Astrocyte (in vitro differentiated cells and primary cell): Measurements from ENCODE around the gene LRCH4. TPM values are rescaled to one million over a fixed set of nuclear protein-coding genes. Genes with fewer than 3 reads are reported as not detected.

ENCODE experiments used
- DNase-seq: peaks from one replicate; pipeline ENCODE4 v3.0.0-alpha.2; 2010; ENCODE audit warnings: low read depth
- FAIRE-seq: peaks from 2 replicates; lab custom pipeline; 2011; peaks lifted over from hg19 to GRCh38; lab: Jason Lieb, UNC
- H2AFZ ChIP-seq: 2 replicates; pipeline ENCODE4 v1.6.0; 2012; ENCODE audit warnings: low read depth, low read length, inconsistent platforms
- H3K27ac ChIP-seq: 2 replicates; pipeline ENCODE4 v1.5.1; 2011; ENCODE audit warnings: low read depth, low read length, inconsistent platforms
- H3K27me3 ChIP-seq: 2 replicates; pipeline ENCODE4 v1.6.0; 2011; ENCODE audit warnings: low read length, inconsistent platforms; ENCODE audit not compliant: insufficient read depth
- H3K36me3 ChIP-seq: 2 replicates; pipeline ENCODE4 v1.5.1; 2011; ENCODE audit warnings: low read length, inconsistent platforms; ENCODE audit not compliant: insufficient read depth
- H3K4me1 ChIP-seq: 2 replicates; pipeline ENCODE4 v1.5.1; 2011; ENCODE audit warnings: low read length, inconsistent platforms; ENCODE audit not compliant: insufficient read depth
- H3K4me2 ChIP-seq: 2 replicates; pipeline ENCODE4 v1.6.0; 2012; ENCODE audit warnings: low read length, inconsistent platforms
- H3K4me3 ChIP-seq: 2 replicates; pipeline ENCODE4 v1.5.1; 2011; ENCODE audit warnings: low read depth, mild to moderate bottlenecking, low read length, inconsistent platforms; ENCODE audit not compliant: insufficient read depth
- H3K79me2 ChIP-seq: 2 replicates; pipeline ENCODE4 v1.6.0; 2012; ENCODE audit warnings: mild to moderate bottlenecking, low read length, inconsistent platforms; ENCODE audit not compliant: insufficient read depth
- H3K9ac ChIP-seq: 2 replicates; pipeline ENCODE4 v1.6.0; 2012; ENCODE audit warnings: mild to moderate bottlenecking, low read length, inconsistent platforms
- H3K9me3 ChIP-seq: 2 replicates; pipeline ENCODE4 v1.5.1; 2012; ENCODE audit warnings: low read depth, mild to moderate bottlenecking, low read length, inconsistent platforms; ENCODE audit not compliant: insufficient read depth
- H4K20me1 ChIP-seq: 2 replicates; pipeline ENCODE4 v1.6.0; 2012; ENCODE audit warnings: low read length, inconsistent platforms; ENCODE audit not compliant: insufficient read depth
- H3K27ac Mint-ChIP-seq: one replicate; pipeline ENCODE4 v1.8.0; 2021; ENCODE audit warnings: mild to moderate bottlenecking, mixed read lengths; ENCODE audit not compliant: unreplicated experiment
- H3K27me3 Mint-ChIP-seq: one replicate; pipeline ENCODE4 v1.8.0; 2021; ENCODE audit warnings: low read depth, mixed read lengths; ENCODE audit not compliant: unreplicated experiment
- H3K36me3 Mint-ChIP-seq: one replicate; pipeline ENCODE4 v1.8.0; 2021; ENCODE audit warnings: low read depth, mixed read lengths; ENCODE audit not compliant: unreplicated experiment
- H3K4me1 Mint-ChIP-seq: one replicate; pipeline ENCODE4 v1.8.0; 2021; ENCODE audit warnings: low read depth, mixed read lengths; ENCODE audit not compliant: unreplicated experiment
- H3K4me3 Mint-ChIP-seq: one replicate; pipeline ENCODE4 v1.8.0; 2021; ENCODE audit warnings: mild to moderate bottlenecking, moderate library complexity, mixed read lengths; ENCODE audit not compliant: unreplicated experiment
- H3K9me3 Mint-ChIP-seq: one replicate; pipeline ENCODE4 v1.8.0; 2021; ENCODE audit warnings: mild to moderate bottlenecking, mixed read lengths; ENCODE audit not compliant: unreplicated experiment
- CTCF ChIP-seq: IDR thresholded peaks from 2 replicates; pipeline ENCODE4 v1.5.1; 2011; ENCODE audit warnings: low read depth, mild to moderate bottlenecking, inconsistent platforms, low read length, moderate library complexity; ENCODE audit not compliant: insufficient read depth
- EZH2 ChIP-seq: IDR thresholded peaks from 2 replicates; pipeline ENCODE4 v1.6.1; 2012; ENCODE audit warnings: mild to moderate bottlenecking, low read length, inconsistent platforms; ENCODE audit not compliant: insufficient read depth
- total RNA-seq: library from RNA; stranded (reverse); gene quantifications from 2 replicates; pipeline ENCODE4 v1.2.1, GENCODE V29; 2021

The LRCH4 gene
- total RNA-seq, 1 donor from 2014 or later: 62.5 TPM

GRCh38 chr7:100540073-100540723 lies 45.7 kb downstream of the LRCH4 start:
- peaks cover 10% of the 10 kb centered on the region for H3K4me1 ChIP-seq
- H3K4me3 Mint-ChIP-seq: peak overlapping the region; percentile 90
- H3K9ac ChIP-seq: peak overlapping the region; percentile 53
- peaks cover 10% of the 10 kb centered on the region for H3K4me1 Mint-ChIP-seq
- peak overlapping the region; percentile 71 for H3K4me3 ChIP-seq
- H3K4me2 ChIP-seq: peak overlapping the region; percentile 91
- H3K9me3 Mint-ChIP-seq: no peaks in the 10 kb centered on the region
- no peak overlapping the region for H3K27ac Mint-ChIP-seq
- no peaks in the 10 kb centered on the region for H3K27me3 Mint-ChIP-seq
- peaks cover 24% of the 10 kb centered on the region for H3K79me2 ChIP-seq
- H4K20me1 ChIP-seq: no peaks in the 10 kb centered on the region
- TF ChIP-seq CTCF: no peak
- no peak for TF ChIP-seq EZH2
- no peak overlapping the region for H3K27ac ChIP-seq
- no peak overlapping the region for H2AFZ ChIP-seq
- H3K9me3 ChIP-seq: no peaks in the 10 kb centered on the region
- DNase-seq: no peak
- H3K36me3 ChIP-seq: no peaks in the 10 kb centered on the region
- no peaks in the 10 kb centered on the region for H3K36me3 Mint-ChIP-seq
- no peaks in the 10 kb centered on the region for H3K27me3 ChIP-seq
- FAIRE-seq: no peak

- Histone ChIP-seq H3K9ac (peak overlapping the region; percentile 62), H4K20me1 (no peaks in the 10 kb centered on the region), H3K27me3 (no peaks in the 10 kb centered on the region), H3K4me1 (peaks cover 4% of the 10 kb centered on the region), H2AFZ (peak overlapping the region; percentile 80), H3K79me2 (peaks cover 24% of the 10 kb centered on the region), H3K27ac (peak overlapping the region; percentile 30), H3K4me2 (peak overlapping the region; percentile 91), H3K36me3 (no peaks in the 10 kb centered on the region), H3K9me3 (no peaks in the 10 kb centered on the region), H3K4me3 (peak overlapping the region; percentile 71)
- H3K9me3 Mint-ChIP-seq: no peaks in the 10 kb centered on the region
- H3K4me1 Mint-ChIP-seq: peaks cover 4% of the 10 kb centered on the region
- H3K4me3 Mint-ChIP-seq: peak overlapping the region; percentile 96
- H3K27ac Mint-ChIP-seq: peak overlapping the region; percentile 34
- no peaks in the 10 kb centered on the region for H3K27me3 Mint-ChIP-seq
- TF ChIP-seq CTCF: no peak
- TF ChIP-seq EZH2: no peak
- FAIRE-seq (no peak), DNase-seq (no peak)
- no peaks in the 10 kb centered on the region for H3K36me3 Mint-ChIP-seq
These were observed 46.4 kb downstream of the LRCH4 start for GRCh38 chr7:100539436-100540006.
